Measurements from ENCODE around the gene TMEM19.

Gene TMEM19

GRCh38 chr12:71648537-71648936, 37.3 kb upstream of the TMEM19 start:
- Histone ChIP-seq H3K9me2 (replicated peaks; ENCODE audit: insufficient read depth, low read length) (no peaks in the 10 kb centered on the region), H3K4me2 (ENCODE audit: low read depth, low read length, poor library complexity, severe bottlenecking) (no peak overlapping the region), H4K20me1 (ENCODE audit: low read depth, low read length) (0 out of 2 replicates have a peak, but pooled peaks cover 3% of the 10 kb centered on the region), H3K27ac (ENCODE audit: low read depth, low read length) (no peak overlapping the region), H3K9ac (ENCODE audit: low read length) (no peak overlapping the region), H3F3A (ENCODE audit: insufficient read depth) (peaks cover 3% of the 10 kb centered on the region; the same call in 1 of the 2 replicates), H2AFZ (ENCODE audit: low read depth, low read length, severe bottlenecking) (no peak overlapping the region), H3K27me3 (ENCODE audit: low read length) (no peaks in the 10 kb centered on the region), H3K4me3 (ENCODE audit: insufficient read depth, low read length, poor library complexity, severe bottlenecking) (no peak overlapping the region), H3K79me2 (ENCODE audit: insufficient read depth, low read length) (peaks cover 48% of the 10 kb centered on the region), H3K9me3 (ENCODE audit: insufficient read depth, low read length) (no peaks in the 10 kb centered on the region), H3K36me3 (ENCODE audit: low read length) (peaks cover 66% of the 10 kb centered on the region)
- TF ChIP-seq CTCF (IDR thresholded peaks at IDR 0.05; ENCODE audit: insufficient read depth, low read length, poor library complexity, severe bottlenecking) (no peak), EZH2phosphoT487 (conservative IDR thresholded peaks at IDR 0.05; ENCODE audit: low read length) (no peak)

- Histone ChIP-seq H3K79me2 (ENCODE audit: insufficient read depth, low read length) (peaks cover 56% of the 10 kb centered on the region), H3K9me2 (replicated peaks; ENCODE audit: insufficient read depth, low read length) (no peaks in the 10 kb centered on the region), H3K36me3 (ENCODE audit: low read length) (peaks cover 67% of the 10 kb centered on the region), H3K27ac (ENCODE audit: low read depth, low read length) (no peak overlapping the region), H3K9ac (ENCODE audit: low read length) (no peak overlapping the region), H3F3A (ENCODE audit: insufficient read depth) (peaks cover 3% of the 10 kb centered on the region; the same call in 1 of the 2 replicates), H4K20me1 (ENCODE audit: low read depth, low read length) (0 out of 2 replicates have a peak, but pooled peaks cover 3% of the 10 kb centered on the region), H3K27me3 (ENCODE audit: low read length) (no peaks in the 10 kb centered on the region), H2AFZ (ENCODE audit: low read depth, low read length, severe bottlenecking) (no peak overlapping the region), H3K9me3 (ENCODE audit: insufficient read depth, low read length) (no peaks in the 10 kb centered on the region), H3K4me2 (ENCODE audit: low read depth, low read length, poor library complexity, severe bottlenecking) (no peak overlapping the region), H3K4me3 (ENCODE audit: insufficient read depth, low read length, poor library complexity, severe bottlenecking) (no peak overlapping the region)
- TF ChIP-seq EZH2phosphoT487 (conservative IDR thresholded peaks at IDR 0.05; ENCODE audit: low read length) (no peak), CTCF (IDR thresholded peaks at IDR 0.05; ENCODE audit: insufficient read depth, low read length, poor library complexity, severe bottlenecking) (no peak)
Measured at GRCh38 chr12:71649401-71649800, 36.5 kb upstream of the TMEM19 start.

- Histone ChIP-seq H3K4me2 (ENCODE audit: low read depth, low read length, poor library complexity, severe bottlenecking) (no peak overlapping the region), H3K36me3 (ENCODE audit: low read length) (peaks cover 74% of the 10 kb centered on the region), H3K27ac (ENCODE audit: low read depth, low read length) (no peak overlapping the region), H3K4me3 (ENCODE audit: insufficient read depth, low read length, poor library complexity, severe bottlenecking) (no peak overlapping the region), H2AFZ (ENCODE audit: low read depth, low read length, severe bottlenecking) (no peak overlapping the region), H3K27me3 (ENCODE audit: low read length) (no peaks in the 10 kb centered on the region), H3K9ac (ENCODE audit: low read length) (no peak overlapping the region), H3K79me2 (ENCODE audit: insufficient read depth, low read length) (peaks cover 78% of the 10 kb centered on the region), H3F3A (ENCODE audit: insufficient read depth) (peaks cover 5% of the 10 kb centered on the region; the same call in 1 of the 2 replicates), H3K9me2 (replicated peaks; ENCODE audit: insufficient read depth, low read length) (no peaks in the 10 kb centered on the region), H3K9me3 (ENCODE audit: insufficient read depth, low read length) (no peaks in the 10 kb centered on the region), H4K20me1 (ENCODE audit: low read depth, low read length) (0 out of 2 replicates have a peak, but pooled peaks cover 3% of the 10 kb centered on the region)
- TF ChIP-seq CTCF (IDR thresholded peaks at IDR 0.05; ENCODE audit: insufficient read depth, low read length, poor library complexity, severe bottlenecking) (no peak), EZH2phosphoT487 (conservative IDR thresholded peaks at IDR 0.05; ENCODE audit: low read length) (no peak)
Measured at GRCh38 chr12:71652656-71653055, 33.2 kb upstream of the TMEM19 start.

All from SU-DHL-6 (cell line).